GM06990 (cell line): ENCODE data around the gene NEK7.

ENCODE experiments used
- DNase-seq: peaks from one replicate; pipeline ENCODE4 v3.0.0-alpha.2; 2011; ENCODE audit not compliant: insufficient read length; ENCODE audit errors: extremely low read depth
- H3K27me3 ChIP-seq: replicated peaks from 2 replicates; pipeline ENCODE4 v1.6.0; 2011; ENCODE audit warnings: low read length; ENCODE audit not compliant: control insufficient read depth, insufficient read depth
- H3K36me3 ChIP-seq: 2 replicates; pipeline ENCODE4 v1.5.1; 2011; ENCODE audit warnings: low read length; ENCODE audit not compliant: control insufficient read depth, insufficient read depth
- H3K4me3 ChIP-seq: replicated peaks from 2 replicates; pipeline ENCODE4 v1.5.1; 2011; ENCODE audit warnings: low read depth, mild to moderate bottlenecking, control low read depth, low read length
- CTCF ChIP-seq: IDR thresholded peaks from 2 replicates; pipeline ENCODE4 v1.5.1; 2011; ENCODE audit warnings: low read length, control low read depth, mild to moderate bottlenecking, inconsistent platforms; ENCODE audit not compliant: insufficient read depth, poor library complexity, severe bottlenecking

The NEK7 gene

GRCh38 chr1:198116069-198116468 lies 40.7 kb upstream of the NEK7 start:
- H3K27me3 ChIP-seq: no peaks in the 10 kb centered on the region
- H3K4me3 ChIP-seq: no peak overlapping the region
- H3K36me3 ChIP-seq: no peaks in the 10 kb centered on the region
- TF ChIP-seq CTCF: no peak
- DNase-seq: no peak

GRCh38 chr1:198116469-198116868 lies 40.3 kb upstream of the NEK7 start:
- DNase-seq: no peak
- Histone ChIP-seq H3K36me3 (no peaks in the 10 kb centered on the region), H3K4me3 (no peak overlapping the region), H3K27me3 (no peaks in the 10 kb centered on the region)
- no peak for TF ChIP-seq CTCF

GRCh38 chr1:198117267-198117666 lies 39.5 kb upstream of the NEK7 start:
- Histone ChIP-seq H3K4me3 (no peak overlapping the region), H3K36me3 (no peaks in the 10 kb centered on the region), H3K27me3 (no peaks in the 10 kb centered on the region)
- no peak for DNase-seq
- no peak for TF ChIP-seq CTCF

GRCh38 chr1:198118134-198118533 lies 38.7 kb upstream of the NEK7 start:
- H3K4me3 ChIP-seq: no peak overlapping the region
- no peaks in the 10 kb centered on the region for H3K36me3 ChIP-seq
- H3K27me3 ChIP-seq: no peaks in the 10 kb centered on the region
- TF ChIP-seq CTCF: no peak
- DNase-seq: no peak

GRCh38 chr1:198119906-198120305 lies 36.9 kb upstream of the NEK7 start:
- no peak for DNase-seq
- no peak overlapping the region for H3K4me3 ChIP-seq
- H3K27me3 ChIP-seq: no peaks in the 10 kb centered on the region
- no peaks in the 10 kb centered on the region for H3K36me3 ChIP-seq
- no peak for TF ChIP-seq CTCF
